Transverse colon (tissue), 4 donors: ENCODE data around the gene NUMB.

Experiments
- EP300 ChIP-seq: sonication (generic); formaldehyde crosslinking; IDR thresholded peaks from one replicate; pipeline ENCODE4 v1.6.1; 2017; ENCODE audit warnings: antibody characterized with exemption, low read depth
- POLR2A ChIP-seq: fragments of 450-650 bp; IDR thresholded peaks from one replicate; pipeline ENCODE4 v1.6.1; 2016; ENCODE audit warnings: antibody characterized with exemption, mild to moderate bottlenecking, moderate library complexity
- POLR2AphosphoS5 ChIP-seq, 3 donors: sonication (generic); formaldehyde crosslinking; IDR thresholded peaks; one replicate each; pipeline ENCODE4 v1.6.1; 2016; ENCODE audit warnings: antibody characterized with exemption in 3 of 3
- TF ChIP-seq, protein P1 (sequence below), 5 experiments: fragments of 200-600 bp in 3 of 5; fragments of 450-650 bp in 2 of 5; sonication (generic) in 3 of 5; IDR thresholded peaks; 1 replicate in 2 of 5; 2 replicates in 3 of 5; pipeline ENCODE4 v1.5.1; 2016 to 2017; ENCODE audit warnings: antibody characterized with exemption in 5 of 5, inconsistent platforms in 3 of 5, mild to moderate bottlenecking in 2 of 5, moderate library complexity in 1 of 5

DNA sequence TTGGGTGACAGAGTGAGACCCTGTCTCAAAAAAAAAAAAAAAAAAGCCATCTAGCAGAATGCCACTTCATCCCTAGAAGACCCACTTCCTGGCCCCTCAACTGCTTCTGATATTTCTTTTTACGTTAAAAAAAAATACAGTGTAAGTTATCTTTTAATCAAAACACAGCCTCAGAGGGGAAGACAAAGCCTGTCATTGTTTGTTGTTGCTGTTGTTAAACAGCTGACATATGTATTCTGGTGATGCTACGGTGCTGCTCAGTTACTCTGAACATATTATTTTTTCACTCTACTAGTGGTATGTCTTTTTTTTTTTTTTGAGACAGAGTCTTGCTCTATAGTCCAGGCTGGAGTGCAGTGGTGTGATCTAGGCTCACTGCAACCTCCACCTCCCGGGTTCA lies 145.7 kb downstream of the NUMB start:
- TF ChIP-seq POLR2A (no peak), POLR2AphosphoS5 (IDR thresholded peaks at IDR 0.05) (no peak), EP300 (no peak)
- TF ChIP-seq, protein P1, sequence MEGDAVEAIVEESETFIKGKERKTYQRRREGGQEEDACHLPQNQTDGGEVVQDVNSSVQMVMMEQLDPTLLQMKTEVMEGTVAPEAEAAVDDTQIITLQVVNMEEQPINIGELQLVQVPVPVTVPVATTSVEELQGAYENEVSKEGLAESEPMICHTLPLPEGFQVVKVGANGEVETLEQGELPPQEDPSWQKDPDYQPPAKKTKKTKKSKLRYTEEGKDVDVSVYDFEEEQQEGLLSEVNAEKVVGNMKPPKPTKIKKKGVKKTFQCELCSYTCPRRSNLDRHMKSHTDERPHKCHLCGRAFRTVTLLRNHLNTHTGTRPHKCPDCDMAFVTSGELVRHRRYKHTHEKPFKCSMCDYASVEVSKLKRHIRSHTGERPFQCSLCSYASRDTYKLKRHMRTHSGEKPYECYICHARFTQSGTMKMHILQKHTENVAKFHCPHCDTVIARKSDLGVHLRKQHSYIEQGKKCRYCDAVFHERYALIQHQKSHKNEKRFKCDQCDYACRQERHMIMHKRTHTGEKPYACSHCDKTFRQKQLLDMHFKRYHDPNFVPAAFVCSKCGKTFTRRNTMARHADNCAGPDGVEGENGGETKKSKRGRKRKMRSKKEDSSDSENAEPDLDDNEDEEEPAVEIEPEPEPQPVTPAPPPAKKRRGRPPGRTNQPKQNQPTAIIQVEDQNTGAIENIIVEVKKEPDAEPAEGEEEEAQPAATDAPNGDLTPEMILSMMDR (IDR thresholded peaks at IDR 0.05): no peak
